Measurements from ENCODE around the gene MPHOSPH10.
A peak's percentile ranks its signal among the peaks of the same experiment; 100 is the strongest.
"Not testable (repeated sequence)": the region's sequence is repeated elsewhere in the genome, so short reads cannot be mapped to it uniquely, and the experiment has no call there.

The MPHOSPH10 gene, protein sequence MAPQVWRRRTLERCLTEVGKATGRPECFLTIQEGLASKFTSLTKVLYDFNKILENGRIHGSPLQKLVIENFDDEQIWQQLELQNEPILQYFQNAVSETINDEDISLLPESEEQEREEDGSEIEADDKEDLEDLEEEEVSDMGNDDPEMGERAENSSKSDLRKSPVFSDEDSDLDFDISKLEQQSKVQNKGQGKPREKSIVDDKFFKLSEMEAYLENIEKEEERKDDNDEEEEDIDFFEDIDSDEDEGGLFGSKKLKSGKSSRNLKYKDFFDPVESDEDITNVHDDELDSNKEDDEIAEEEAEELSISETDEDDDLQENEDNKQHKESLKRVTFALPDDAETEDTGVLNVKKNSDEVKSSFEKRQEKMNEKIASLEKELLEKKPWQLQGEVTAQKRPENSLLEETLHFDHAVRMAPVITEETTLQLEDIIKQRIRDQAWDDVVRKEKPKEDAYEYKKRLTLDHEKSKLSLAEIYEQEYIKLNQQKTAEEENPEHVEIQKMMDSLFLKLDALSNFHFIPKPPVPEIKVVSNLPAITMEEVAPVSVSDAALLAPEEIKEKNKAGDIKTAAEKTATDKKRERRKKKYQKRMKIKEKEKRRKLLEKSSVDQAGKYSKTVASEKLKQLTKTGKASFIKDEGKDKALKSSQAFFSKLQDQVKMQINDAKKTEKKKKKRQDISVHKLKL

GRCh38 chr2:71130152-71130904, at the start of gene MPHOSPH10, which contains the start of gene MCEE:
MPHOSPH10 (plus strand) TSS chr2:71130634; CDS start chr2:71130666, 32 bp downstream.
MCEE (minus strand) TSS chr2:71130229; CDS start chr2:71130219, 10 bp downstream.
- ChIA-PET CTCF (interaction anchor here (0.6 to 1.0 kb wide), 4 partner anchors 12 to 259 kb away, joined by 3 to 4 read pairs (median 4); no protein-coding TSS in a partner anchor), POLR2A (ENCODE audit: low non-redundant PET) (interaction anchor here (0.6 kb wide), 1 partner anchor 72 kb away, joined by 3 read pairs; no protein-coding TSS in a partner anchor)
- peak; percentile 88 for DNase-seq (ENCODE audit: low spot score)
- TF ChIP-seq, protein P1, sequence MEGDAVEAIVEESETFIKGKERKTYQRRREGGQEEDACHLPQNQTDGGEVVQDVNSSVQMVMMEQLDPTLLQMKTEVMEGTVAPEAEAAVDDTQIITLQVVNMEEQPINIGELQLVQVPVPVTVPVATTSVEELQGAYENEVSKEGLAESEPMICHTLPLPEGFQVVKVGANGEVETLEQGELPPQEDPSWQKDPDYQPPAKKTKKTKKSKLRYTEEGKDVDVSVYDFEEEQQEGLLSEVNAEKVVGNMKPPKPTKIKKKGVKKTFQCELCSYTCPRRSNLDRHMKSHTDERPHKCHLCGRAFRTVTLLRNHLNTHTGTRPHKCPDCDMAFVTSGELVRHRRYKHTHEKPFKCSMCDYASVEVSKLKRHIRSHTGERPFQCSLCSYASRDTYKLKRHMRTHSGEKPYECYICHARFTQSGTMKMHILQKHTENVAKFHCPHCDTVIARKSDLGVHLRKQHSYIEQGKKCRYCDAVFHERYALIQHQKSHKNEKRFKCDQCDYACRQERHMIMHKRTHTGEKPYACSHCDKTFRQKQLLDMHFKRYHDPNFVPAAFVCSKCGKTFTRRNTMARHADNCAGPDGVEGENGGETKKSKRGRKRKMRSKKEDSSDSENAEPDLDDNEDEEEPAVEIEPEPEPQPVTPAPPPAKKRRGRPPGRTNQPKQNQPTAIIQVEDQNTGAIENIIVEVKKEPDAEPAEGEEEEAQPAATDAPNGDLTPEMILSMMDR (conservative IDR thresholded peaks at IDR 0.05; ENCODE audit: low read depth) = no peak
- H3K27ac ChIP-seq = peak within 1 kb of the TSS; percentile 93

DNA sequence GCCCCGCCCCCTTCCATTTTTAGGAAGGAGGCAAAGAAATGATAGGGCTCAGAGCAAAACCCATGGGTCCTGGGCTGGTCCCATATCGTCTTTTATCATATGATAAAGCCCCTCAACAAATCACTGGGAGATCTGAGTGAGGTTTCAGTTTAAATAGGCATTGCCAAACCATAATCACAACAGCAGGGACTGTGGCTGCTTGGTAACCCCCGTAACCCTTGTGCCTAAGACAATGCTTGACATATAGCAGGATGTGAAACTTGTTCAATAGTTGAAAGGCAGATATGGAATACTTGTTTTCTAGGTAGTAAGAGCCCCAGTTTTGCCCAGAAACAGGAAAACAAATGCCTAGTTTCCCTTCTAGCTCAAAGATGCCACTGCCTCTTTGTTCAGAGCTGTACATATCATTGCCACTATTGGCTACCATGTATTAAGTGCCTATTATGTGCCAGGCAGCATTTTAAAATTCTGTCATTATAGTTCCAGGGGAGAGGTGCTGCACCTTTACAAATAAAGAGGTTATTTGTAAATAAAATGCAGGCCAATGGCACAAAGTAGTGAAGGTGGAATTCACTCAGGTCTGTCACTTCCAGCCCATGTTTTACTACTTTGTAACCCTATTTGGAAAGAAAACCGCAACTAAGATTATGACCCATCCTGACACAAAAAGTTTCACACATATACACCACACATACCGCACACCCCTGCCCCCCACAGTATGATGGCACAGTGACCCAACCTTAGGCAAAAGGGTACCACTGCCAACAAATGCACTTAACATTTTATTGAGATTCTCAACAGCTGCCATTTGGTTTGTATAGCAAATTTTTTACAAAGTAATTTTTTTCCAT, 47.8 kb upstream of the MPHOSPH10 start:
- ChIA-PET POLR2A (ENCODE audit: low non-redundant PET) (no interaction called here), CTCF (interaction anchor here (0.6 kb wide), 1 partner anchor 428 kb away, joined by 3 read pairs; no protein-coding TSS in a partner anchor)
- TF ChIP-seq, protein P1 (conservative IDR thresholded peaks at IDR 0.05; ENCODE audit: low read depth) = no peak
- H3K27ac ChIP-seq = no peak overlapping the region
- no peak for DNase-seq (ENCODE audit: low spot score)

GRCh38 chr2:71083297-71083696, 47.1 kb upstream of the MPHOSPH10 start:
- CTCF ChIA-PET; H3K27ac ChIP-seq; DNase-seq (ENCODE audit: low spot score); POLR2A ChIA-PET (ENCODE audit: low non-redundant PET): not testable (repeated sequence)

GRCh38 chr2:71083752-71084312, 46.6 kb upstream of the MPHOSPH10 start:
- H3K27ac ChIP-seq; POLR2A ChIA-PET (ENCODE audit: low non-redundant PET); DNase-seq (ENCODE audit: low spot score): not testable (repeated sequence)
- CTCF ChIA-PET = interaction anchor here (0.6 kb wide), 1 partner anchor 79 kb away, joined by 5 read pairs; no protein-coding TSS in a partner anchor

- H3K27ac ChIP-seq; CTCF ChIA-PET; DNase-seq (ENCODE audit: low spot score); POLR2A ChIA-PET (ENCODE audit: low non-redundant PET): not testable (repeated sequence)
Observed at GRCh38 chr2:71085325-71086003, 45.0 kb upstream of the MPHOSPH10 start.

DNA sequence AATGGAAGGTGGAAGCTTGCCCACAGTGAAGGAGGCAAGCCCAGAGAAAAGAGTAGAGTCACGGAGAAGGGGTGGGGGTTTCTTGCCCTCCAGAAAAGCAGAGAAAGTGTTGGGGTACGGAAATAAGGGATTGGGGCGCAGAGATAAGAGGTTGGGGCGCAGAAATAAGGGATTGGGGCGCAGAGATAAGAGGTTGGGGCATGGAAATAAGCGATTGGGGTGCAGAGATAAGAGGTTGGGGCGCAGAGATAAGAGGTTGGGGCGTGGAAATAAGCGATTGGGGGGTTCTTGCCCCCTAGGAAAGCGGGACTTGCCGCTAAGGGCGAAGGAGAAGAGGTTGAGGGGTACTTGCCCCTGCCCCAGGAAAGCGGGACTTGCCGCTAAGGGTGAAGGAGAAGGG, 41.0 kb upstream of the MPHOSPH10 start:
- POLR2A ChIA-PET (ENCODE audit: low non-redundant PET); DNase-seq (ENCODE audit: low spot score); H3K27ac ChIP-seq; CTCF ChIA-PET: not testable (repeated sequence)

DNA sequence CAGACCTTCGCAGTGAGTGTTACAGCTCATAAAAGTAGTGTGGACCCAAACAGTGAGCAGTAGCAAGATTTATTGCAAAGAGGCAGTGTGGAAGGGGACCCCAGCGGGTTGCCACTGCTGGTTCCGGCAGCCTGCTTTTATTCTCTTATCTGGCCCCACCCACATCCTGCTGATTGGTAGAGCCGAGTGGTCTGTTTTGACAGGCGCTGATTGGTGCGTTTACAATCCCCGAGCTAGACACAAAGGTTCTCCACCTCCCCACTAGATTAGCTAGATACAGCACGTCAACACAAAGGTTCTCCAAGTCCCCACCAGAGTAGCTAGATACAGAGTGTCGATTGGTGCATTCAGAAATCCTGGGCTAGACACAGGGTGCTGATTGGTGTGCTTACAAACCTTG, 38.6 kb upstream of the MPHOSPH10 start:
- DNase-seq (ENCODE audit: low spot score); H3K27ac ChIP-seq; POLR2A ChIA-PET (ENCODE audit: low non-redundant PET): not testable (repeated sequence)
- CTCF ChIA-PET = interaction anchor here (0.6 to 0.8 kb wide), 3 partner anchors 15 to 144 kb away, joined by 3 to 4 read pairs (median 3); no protein-coding TSS in a partner anchor

- DNase-seq (ENCODE audit: low spot score); POLR2A ChIA-PET (ENCODE audit: low non-redundant PET); H3K27ac ChIP-seq; CTCF ChIA-PET: not testable (repeated sequence)
Observed at GRCh38 chr2:71092491-71093260, 37.8 kb upstream of the MPHOSPH10 start.

Data from RWPE1 (cell line).